Ishikawa (cell line): ENCODE data around the gene KIAA1755.

Source experiments
- CEBPB ChIP-seq: IDR thresholded peaks from 2 replicates; pipeline ENCODE4 v1.6.1; 2012
- CREB1 ChIP-seq: IDR thresholded peaks from 2 replicates; pipeline ENCODE4 v1.6.1; 2012; ENCODE audit warnings: low read depth
- EGR1 ChIP-seq: IDR thresholded peaks from 2 replicates; pipeline ENCODE4 v1.6.1; 2012
- EP300 ChIP-seq: IDR thresholded peaks from 2 replicates; pipeline ENCODE4 v1.6.1; 2012; ENCODE audit warnings: borderline replicate concordance
- FOXM1 ChIP-seq: IDR thresholded peaks from 2 replicates; pipeline ENCODE4 v1.6.1; 2012; ENCODE audit warnings: low read depth, borderline replicate concordance
- MAX ChIP-seq: IDR thresholded peaks from 2 replicates; pipeline ENCODE4 v1.6.1; 2012
- NFIC ChIP-seq: IDR thresholded peaks from 2 replicates; pipeline ENCODE4 v1.6.1; 2012
- RAD21 ChIP-seq: IDR thresholded peaks from 2 replicates; pipeline ENCODE4 v1.6.1; 2012; ENCODE audit warnings: low read depth
- TAF1 ChIP-seq: IDR thresholded peaks from 2 replicates; pipeline ENCODE4 v1.6.1; 2012; ENCODE audit warnings: low read depth, mild to moderate bottlenecking
- TCF12 ChIP-seq: IDR thresholded peaks from 2 replicates; pipeline ENCODE4 v1.6.1; 2012; ENCODE audit warnings: low read depth
- TEAD4 ChIP-seq: IDR thresholded peaks from 2 replicates; pipeline ENCODE4 v1.6.1; 2012
- YY1 ChIP-seq: IDR thresholded peaks from 2 replicates; pipeline ENCODE4 v1.6.1; 2012; ENCODE audit warnings: low read depth
- ZBTB7A ChIP-seq: IDR thresholded peaks from 2 replicates; pipeline ENCODE4 v1.6.1; 2012; ENCODE audit warnings: low read depth
- TF ChIP-seq, protein P1 (sequence below): IDR thresholded peaks from 2 replicates; pipeline ENCODE4 v1.6.1; 2012
- TF ChIP-seq, protein P2 (sequence below): IDR thresholded peaks from 2 replicates; pipeline ENCODE4 v1.6.1; 2012; ENCODE audit warnings: low read depth, mild to moderate bottlenecking

KIAA1755 gene

DNA sequence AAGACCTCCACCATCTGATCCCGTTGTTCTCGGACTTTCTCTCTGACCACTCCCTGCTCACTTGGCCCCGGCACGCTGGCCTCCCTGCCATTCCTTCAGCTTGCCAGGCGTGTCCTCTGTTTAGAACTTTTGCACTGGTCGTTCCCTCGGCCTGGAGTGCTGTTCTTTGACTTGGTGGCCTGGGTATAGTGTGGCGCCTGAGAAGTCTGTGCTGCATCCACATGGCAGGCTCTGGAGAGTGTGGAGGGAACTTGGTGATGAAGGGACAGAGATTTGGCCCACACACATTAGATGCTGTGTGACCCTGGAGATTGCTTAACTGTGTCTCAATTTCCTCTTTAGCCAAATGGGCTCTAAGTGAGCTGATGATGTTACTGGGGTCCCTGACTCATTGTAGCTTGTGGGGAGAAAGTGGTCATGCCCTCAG is 82.5 kb downstream of the KIAA1755 start:
- TF ChIP-seq NFIC (no peak), YY1 (no peak), TEAD4 (no peak), EGR1 (no peak), FOXM1 (no peak), ZBTB7A (no peak), RAD21 (no peak), EP300 (no peak), CEBPB (no peak), MAX (no peak), TCF12 (no peak), CREB1 (no peak), TAF1 (no peak)
- TF ChIP-seq, protein P1, sequence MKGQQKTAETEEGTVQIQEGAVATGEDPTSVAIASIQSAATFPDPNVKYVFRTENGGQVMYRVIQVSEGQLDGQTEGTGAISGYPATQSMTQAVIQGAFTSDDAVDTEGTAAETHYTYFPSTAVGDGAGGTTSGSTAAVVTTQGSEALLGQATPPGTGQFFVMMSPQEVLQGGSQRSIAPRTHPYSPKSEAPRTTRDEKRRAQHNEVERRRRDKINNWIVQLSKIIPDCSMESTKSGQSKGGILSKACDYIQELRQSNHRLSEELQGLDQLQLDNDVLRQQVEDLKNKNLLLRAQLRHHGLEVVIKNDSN, result no peak
- TF ChIP-seq, protein P2, sequence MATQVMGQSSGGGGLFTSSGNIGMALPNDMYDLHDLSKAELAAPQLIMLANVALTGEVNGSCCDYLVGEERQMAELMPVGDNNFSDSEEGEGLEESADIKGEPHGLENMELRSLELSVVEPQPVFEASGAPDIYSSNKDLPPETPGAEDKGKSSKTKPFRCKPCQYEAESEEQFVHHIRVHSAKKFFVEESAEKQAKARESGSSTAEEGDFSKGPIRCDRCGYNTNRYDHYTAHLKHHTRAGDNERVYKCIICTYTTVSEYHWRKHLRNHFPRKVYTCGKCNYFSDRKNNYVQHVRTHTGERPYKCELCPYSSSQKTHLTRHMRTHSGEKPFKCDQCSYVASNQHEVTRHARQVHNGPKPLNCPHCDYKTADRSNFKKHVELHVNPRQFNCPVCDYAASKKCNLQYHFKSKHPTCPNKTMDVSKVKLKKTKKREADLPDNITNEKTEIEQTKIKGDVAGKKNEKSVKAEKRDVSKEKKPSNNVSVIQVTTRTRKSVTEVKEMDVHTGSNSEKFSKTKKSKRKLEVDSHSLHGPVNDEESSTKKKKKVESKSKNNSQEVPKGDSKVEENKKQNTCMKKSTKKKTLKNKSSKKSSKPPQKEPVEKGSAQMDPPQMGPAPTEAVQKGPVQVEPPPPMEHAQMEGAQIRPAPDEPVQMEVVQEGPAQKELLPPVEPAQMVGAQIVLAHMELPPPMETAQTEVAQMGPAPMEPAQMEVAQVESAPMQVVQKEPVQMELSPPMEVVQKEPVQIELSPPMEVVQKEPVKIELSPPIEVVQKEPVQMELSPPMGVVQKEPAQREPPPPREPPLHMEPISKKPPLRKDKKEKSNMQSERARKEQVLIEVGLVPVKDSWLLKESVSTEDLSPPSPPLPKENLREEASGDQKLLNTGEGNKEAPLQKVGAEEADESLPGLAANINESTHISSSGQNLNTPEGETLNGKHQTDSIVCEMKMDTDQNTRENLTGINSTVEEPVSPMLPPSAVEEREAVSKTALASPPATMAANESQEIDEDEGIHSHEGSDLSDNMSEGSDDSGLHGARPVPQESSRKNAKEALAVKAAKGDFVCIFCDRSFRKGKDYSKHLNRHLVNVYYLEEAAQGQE, result no peak

DNA sequence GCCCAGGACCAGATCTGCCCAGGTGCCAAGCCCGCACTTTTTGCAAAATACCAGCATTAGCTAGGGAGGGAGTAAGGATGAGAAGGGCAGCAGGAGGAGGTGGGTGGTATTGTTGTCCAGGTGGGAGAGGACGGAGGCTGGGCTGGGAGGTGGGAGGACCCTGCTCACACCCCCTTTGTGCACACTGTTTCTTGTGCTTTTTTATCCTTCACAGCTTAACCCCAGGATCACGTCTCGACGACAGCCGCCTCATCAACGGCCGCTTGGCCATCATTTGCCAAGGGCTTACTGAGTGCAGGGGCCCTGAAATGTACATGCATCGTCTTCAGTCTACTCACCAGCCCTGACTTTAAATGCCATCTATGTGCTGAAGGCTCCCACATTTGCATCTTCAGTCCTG is 83.3 kb downstream of the KIAA1755 start:
- no peak for TF ChIP-seq TEAD4
- no peak for TF ChIP-seq YY1
- TF ChIP-seq ZBTB7A, result no peak
- TF ChIP-seq, protein P2, result no peak

DNA sequence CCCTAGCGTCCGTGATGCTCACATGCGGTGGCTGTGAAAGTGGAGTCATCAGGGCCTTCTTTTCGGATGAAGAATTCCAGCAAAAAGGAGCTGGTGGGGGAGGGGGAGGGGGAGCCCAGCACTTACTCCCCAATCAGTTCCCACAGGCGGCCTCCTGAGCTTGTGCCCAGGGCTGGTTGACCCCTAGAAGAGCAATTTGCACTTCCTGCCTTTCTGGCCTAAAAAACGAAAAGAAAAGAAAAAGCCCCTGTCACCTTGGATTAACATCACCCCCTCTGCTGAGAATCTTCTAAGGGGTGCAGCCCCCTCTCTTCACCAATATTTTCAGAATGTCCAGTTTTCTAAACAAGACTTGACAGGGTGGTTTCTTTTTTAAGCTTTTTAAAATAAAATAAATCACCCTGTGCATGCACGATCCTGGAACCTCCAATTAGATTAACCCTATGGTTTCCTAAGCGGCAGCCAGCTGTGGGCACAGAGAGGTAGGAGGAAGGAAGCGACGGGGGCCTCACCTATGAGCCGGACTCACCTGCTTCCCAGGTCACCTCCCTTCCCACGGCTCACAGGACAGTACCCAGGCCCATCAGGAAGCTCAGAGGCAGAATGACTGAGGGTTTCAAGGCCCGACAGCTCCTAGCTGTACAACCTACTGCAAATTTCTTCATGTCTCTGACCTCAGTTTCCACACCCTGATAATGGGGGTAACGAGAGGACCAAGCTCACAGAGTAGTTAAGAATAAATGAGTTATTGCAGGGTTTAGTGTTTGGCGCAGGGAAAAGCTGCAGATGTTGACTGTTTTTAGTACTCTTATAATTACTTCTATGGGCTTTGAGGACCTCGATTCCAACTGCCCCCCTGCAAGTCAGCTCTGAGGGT is 85.0 kb downstream of the KIAA1755 start:
- TF ChIP-seq EGR1 (no peak), FOXM1 (no peak)

DNA sequence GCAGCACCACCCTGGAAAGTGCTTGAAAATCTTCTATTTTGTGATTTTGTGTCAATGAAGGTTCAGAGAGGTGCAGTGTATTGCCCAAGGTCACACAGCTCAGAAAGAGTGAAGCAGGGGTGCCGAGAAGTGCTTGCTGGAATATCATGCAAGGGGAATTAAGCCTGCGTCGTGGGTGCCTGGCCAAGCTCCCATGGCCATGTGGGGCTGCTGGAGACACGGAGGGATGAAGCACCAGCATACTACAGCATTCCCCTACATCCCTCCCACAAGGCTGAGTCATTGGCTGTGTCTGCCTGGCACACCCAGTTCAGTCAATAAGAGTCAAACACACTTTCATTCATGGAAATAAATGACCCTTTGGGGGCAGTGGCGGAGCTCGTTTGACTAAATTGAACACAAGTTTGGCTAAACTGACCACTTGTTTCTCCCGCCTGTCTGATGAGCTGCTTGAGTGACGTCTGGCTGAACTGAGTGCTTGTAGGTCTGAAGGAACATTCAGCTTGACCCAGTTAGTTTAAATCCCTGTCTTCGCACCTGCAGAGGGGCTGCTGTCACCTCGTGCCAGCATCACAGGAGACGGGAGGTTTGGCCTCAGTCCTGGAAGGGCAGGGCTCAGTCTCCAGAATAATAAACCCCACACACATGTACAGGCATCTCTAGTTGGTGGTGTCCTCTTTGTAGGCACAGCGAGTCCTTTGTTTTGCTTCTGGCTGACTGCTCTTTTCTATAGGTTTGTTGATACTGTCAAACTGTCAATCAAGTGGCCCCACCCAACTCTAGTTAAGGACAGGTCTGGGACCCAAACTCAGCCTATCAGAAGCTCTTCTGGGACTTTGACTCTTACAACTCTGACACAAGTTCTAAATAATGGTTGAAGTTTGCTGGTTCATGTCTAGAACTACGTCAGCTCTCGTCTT is 87.0 kb downstream of the KIAA1755 start:
- TF ChIP-seq MAX (peak; percentile 95), TAF1 (no peak), RAD21 (peak; percentile 35), EP300 (peak; percentile 60; the same call in 1 of the 2 replicates), TCF12 (peak; percentile 51; the same call in 1 of the 2 replicates)
- TF ChIP-seq, protein P2, result no peak

DNA sequence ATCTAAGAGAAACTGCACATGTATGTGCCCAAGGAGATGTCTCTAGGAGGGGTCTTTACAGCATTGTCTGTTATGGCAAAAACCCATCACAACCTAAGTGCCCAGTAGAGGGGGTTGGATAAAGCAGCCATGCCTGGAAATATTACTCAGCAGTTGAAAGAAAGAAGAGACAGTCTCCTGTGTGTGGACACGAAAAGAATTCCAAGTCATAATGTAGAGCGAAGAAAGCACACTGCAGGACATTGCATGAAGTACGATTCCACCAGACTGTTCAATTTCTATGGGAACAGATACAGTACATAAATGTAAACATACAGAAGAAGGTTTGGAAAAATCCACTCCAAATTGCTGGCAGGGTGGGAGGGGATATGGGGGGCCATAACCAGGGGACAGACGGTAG is 88.1 kb downstream of the KIAA1755 start:
- TF ChIP-seq YY1, result no peak
- TF ChIP-seq FOXM1, result no peak
- TF ChIP-seq, protein P2, result no peak
- no peak for TF ChIP-seq TAF1
- TF ChIP-seq ZBTB7A, result no peak
- no peak for TF ChIP-seq EGR1
- no peak for TF ChIP-seq CEBPB
- TF ChIP-seq RAD21, result no peak
- TF ChIP-seq NFIC, result no peak
- no peak for TF ChIP-seq MAX
- TF ChIP-seq TEAD4, result no peak
- TF ChIP-seq CREB1, result no peak
